GM21447 (cell line): ENCODE measurements around the gene LRRC8B.
"Not testable (repeated sequence)": the region's sequence is repeated elsewhere in the genome, so short reads cannot be mapped to it uniquely, and the experiment has no call there.

Source experiments
- ATAC-seq: cut with Tn5 transposase; IDR thresholded peaks from one replicate; pipeline ENCODE4 v1.9.1; 2021; ENCODE audit not compliant: unreplicated experiment

LRRC8B gene

GRCh38 chr1:89523572-89524368, 859 bp upstream of the LRRC8B start:
- peak; percentile 31 for ATAC-seq

- peak; percentile 25 for ATAC-seq
Measured at GRCh38 chr1:89525169-89525855, 683 bp downstream of the LRRC8B start.

GRCh38 chr1:89527256-89527655, 2.6 kb downstream of the LRRC8B start:
- no peak for ATAC-seq

GRCh38 chr1:89527750-89528381, 3.2 kb downstream of the LRRC8B start:
- no peak for ATAC-seq

GRCh38 chr1:89528382-89528780, 3.8 kb downstream of the LRRC8B start:
- no peak for ATAC-seq

- no peak for ATAC-seq
Measured at GRCh38 chr1:89529196-89529595, 4.6 kb downstream of the LRRC8B start.

GRCh38 chr1:89530444-89531089, 5.9 kb downstream of the LRRC8B start:
- ATAC-seq: no peak

- ATAC-seq: no peak
Measured at GRCh38 chr1:89531480-89532139, 7.0 kb downstream of the LRRC8B start.

GRCh38 chr1:89532228-89532627, 7.6 kb downstream of the LRRC8B start:
- ATAC-seq: no peak

- no peak for ATAC-seq
Measured at GRCh38 chr1:89532866-89533265, 8.2 kb downstream of the LRRC8B start.

- no peak for ATAC-seq
Measured at GRCh38 chr1:89535537-89535936, 10.9 kb downstream of the LRRC8B start.

- no peak for ATAC-seq
Measured at GRCh38 chr1:89536555-89537341, 12.1 kb downstream of the LRRC8B start.

GRCh38 chr1:89538361-89538760, 13.7 kb downstream of the LRRC8B start:
- ATAC-seq: no peak

- ATAC-seq: no peak
Measured at GRCh38 chr1:89539128-89539527, 14.5 kb downstream of the LRRC8B start.

GRCh38 chr1:89540406-89540970, 15.9 kb downstream of the LRRC8B start:
- no peak for ATAC-seq

- no peak for ATAC-seq
Measured at GRCh38 chr1:89542345-89542744, 17.7 kb downstream of the LRRC8B start.

GRCh38 chr1:89543632-89544031, 19.0 kb downstream of the LRRC8B start:
- ATAC-seq: not testable (repeated sequence)

GRCh38 chr1:89545264-89546038, 20.8 kb downstream of the LRRC8B start:
- no peak for ATAC-seq
